OCI-LY7 (cell line): Measurements from ENCODE around the gene IQCC. TPM values are rescaled to one million over a fixed set of nuclear protein-coding genes. Genes with fewer than 3 reads are reported as not detected.
A peak's percentile ranks its signal among the peaks of the same experiment; 100 is the strongest.

Experiments
- BruUV-seq: library from RNA; stranded (reverse); fragments of 400-500 nt; replicated peaks from 2 replicates; lab custom pipeline; 2021; lab: Mats Ljungman, UMichigan
- CTCF ChIA-PET: fragments of 300-600 bp; sonication (Branson Sonifier 250); formaldehyde crosslinking; loops from one replicate; lab custom pipeline; 2022; ENCODE audit warnings: antibody characterized with exemption; ENCODE audit not compliant: unreplicated experiment; lab: Charles Lee
- POLR2A ChIA-PET: fragments of 300-600 bp; sonication (Branson Sonifier 250); formaldehyde crosslinking; loops from one replicate; lab custom pipeline; 2022; ENCODE audit warnings: antibody characterized with exemption; lab: Charles Lee
- DNase-seq: peaks from one replicate; pipeline ENCODE4 v3.0.0-alpha.2; 2015; ENCODE audit warnings: low spot score
- H2AFZ ChIP-seq: fragments of 200-600 bp; sonication (generic), shearing (Covaris generic); 2 replicates; pipeline ENCODE4 v1.6.1; 2014; ENCODE audit warnings: mild to moderate bottlenecking, antibody characterized with exemption, low read length, moderate library complexity
- H3K27ac ChIP-seq: fragments of 200-600 bp; sonication (generic); 2 replicates; pipeline ENCODE4 v1.5.1; 2014; ENCODE audit warnings: mixed run types, low read depth, mild to moderate bottlenecking, moderate library complexity, low read length, inconsistent platforms; ENCODE audit not compliant: poor library complexity, severe bottlenecking
- H3K36me3 ChIP-seq: fragments of 200-600 bp; sonication (generic); 2 replicates; pipeline ENCODE4 v1.6.1; 2014; ENCODE audit warnings: mild to moderate bottlenecking, antibody characterized with exemption, low read length, moderate library complexity, mixed read lengths; ENCODE audit not compliant: insufficient read depth
- H3K4me1 ChIP-seq: fragments of 200-600 bp; sonication (generic); 2 replicates; pipeline ENCODE4 v1.5.1; 2014; ENCODE audit warnings: mild to moderate bottlenecking, low read length; ENCODE audit not compliant: insufficient read depth, poor library complexity, severe bottlenecking
- H3K4me2 ChIP-seq: fragments of 200-600 bp; sonication (generic); 2 replicates; pipeline ENCODE4 v1.6.1; 2014; ENCODE audit warnings: mild to moderate bottlenecking, low read length
- H3K4me3 ChIP-seq: fragments of 200-600 bp; sonication (generic); 2 replicates; pipeline ENCODE4 v1.5.1; 2014; ENCODE audit warnings: mild to moderate bottlenecking, low read depth, low read length; ENCODE audit not compliant: poor library complexity, severe bottlenecking
- H3K79me2 ChIP-seq: fragments of 200-600 bp; sonication (generic); 2 replicates; pipeline ENCODE4 v1.6.1; 2016; ENCODE audit warnings: low read depth, mild to moderate bottlenecking, low read length, moderate library complexity, mixed read lengths; ENCODE audit not compliant: insufficient read depth
- H3K9me2 ChIP-seq: fragments of 200-600 bp; sonication (generic); 2 replicates; pipeline ENCODE4 v1.6.1; 2016; ENCODE audit warnings: mild to moderate bottlenecking, low read length, mixed read lengths; ENCODE audit not compliant: insufficient read depth
- H3K9me3 ChIP-seq: fragments of 200-600 bp; sonication (generic); 2 replicates; pipeline ENCODE4 v1.6.1; 2014; ENCODE audit warnings: mild to moderate bottlenecking, mixed run types, low read length, mixed read lengths
- H4K20me1 ChIP-seq: fragments of 200-600 bp; sonication (generic); 2 replicates; pipeline ENCODE4 v1.6.1; 2014; ENCODE audit warnings: mild to moderate bottlenecking, antibody characterized with exemption, low read length, moderate library complexity, mixed read lengths; ENCODE audit not compliant: insufficient read depth
- EZH2phosphoT487 ChIP-seq: fragments of 200-600 bp; sonication (generic); IDR thresholded peaks from 2 replicates; pipeline ENCODE4 v1.6.1; 2018; ENCODE audit warnings: low read depth, borderline replicate concordance, mild to moderate bottlenecking, mixed run types, antibody characterized with exemption, low read length, moderate library complexity, mixed read lengths
- intact Hi-C: fragments of 100-400 bp; cut with micrococcal nuclease; formaldehyde crosslinking; loops from one replicate; pipeline ENCODE4 v1.10.0; 2022; ENCODE audit not compliant: unreplicated experiment
- total RNA-seq, 2 experiments: library from RNA; depleted of rRNA in 1 of 2; stranded (reverse); fragments of >200 nt in 1 of 2; shearing (Covaris generic) in 1 of 2; gene quantifications; 2 replicates each; pipeline ENCODE4 v1.2.3, GENCODE V29; 2014 to 2022
- TF ChIP-seq, protein P1 (sequence below): fragments of 200-600 bp; sonication (generic); conservative IDR thresholded peaks from 2 replicates; pipeline ENCODE4 v1.5.1; 2014; ENCODE audit warnings: mild to moderate bottlenecking, antibody characterized with exemption, low read length, moderate library complexity, mixed read lengths

Gene IQCC
- total RNA-seq, 2 experiments from 2014 or later, result 8.0 to 14.5 TPM

DNA sequence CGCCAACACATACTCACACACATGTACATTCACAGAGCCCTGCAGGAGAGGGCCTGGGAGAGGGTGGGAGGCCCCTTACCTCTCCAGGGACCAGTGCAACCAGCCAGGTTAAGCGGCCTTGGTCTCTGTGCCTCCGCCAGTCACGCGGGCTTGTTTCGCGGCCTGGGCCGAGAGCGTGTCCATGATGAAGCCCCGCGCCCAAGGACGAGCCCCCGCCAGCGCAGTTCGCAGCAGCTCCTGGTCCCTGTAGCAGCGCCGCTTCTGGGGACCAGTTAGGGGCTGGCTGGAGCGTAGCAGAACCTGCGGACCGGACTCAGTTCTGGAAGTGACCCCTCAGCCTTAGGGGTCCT lies 34.3 kb downstream of the IQCC start:
- Histone ChIP-seq H3K4me2 (peak overlapping the region; percentile 74), H3K9me3 (no peaks in the 10 kb centered on the region), H2AFZ (peak overlapping the region; percentile 86; the same call in 1 of the 2 replicates), H4K20me1 (no peaks in the 10 kb centered on the region), H3K79me2 (no peaks in the 10 kb centered on the region), H3K4me1 (peaks cover 35% of the 10 kb centered on the region), H3K4me3 (no peak overlapping the region), H3K9me2 (no peaks in the 10 kb centered on the region), H3K27ac (no peak overlapping the region), H3K36me3 (peaks cover 4% of the 10 kb centered on the region; the same call in 1 of the 2 replicates)
- DNase-seq, result no peak
- TF ChIP-seq EZH2phosphoT487, result no peak
- TF ChIP-seq, protein P1, sequence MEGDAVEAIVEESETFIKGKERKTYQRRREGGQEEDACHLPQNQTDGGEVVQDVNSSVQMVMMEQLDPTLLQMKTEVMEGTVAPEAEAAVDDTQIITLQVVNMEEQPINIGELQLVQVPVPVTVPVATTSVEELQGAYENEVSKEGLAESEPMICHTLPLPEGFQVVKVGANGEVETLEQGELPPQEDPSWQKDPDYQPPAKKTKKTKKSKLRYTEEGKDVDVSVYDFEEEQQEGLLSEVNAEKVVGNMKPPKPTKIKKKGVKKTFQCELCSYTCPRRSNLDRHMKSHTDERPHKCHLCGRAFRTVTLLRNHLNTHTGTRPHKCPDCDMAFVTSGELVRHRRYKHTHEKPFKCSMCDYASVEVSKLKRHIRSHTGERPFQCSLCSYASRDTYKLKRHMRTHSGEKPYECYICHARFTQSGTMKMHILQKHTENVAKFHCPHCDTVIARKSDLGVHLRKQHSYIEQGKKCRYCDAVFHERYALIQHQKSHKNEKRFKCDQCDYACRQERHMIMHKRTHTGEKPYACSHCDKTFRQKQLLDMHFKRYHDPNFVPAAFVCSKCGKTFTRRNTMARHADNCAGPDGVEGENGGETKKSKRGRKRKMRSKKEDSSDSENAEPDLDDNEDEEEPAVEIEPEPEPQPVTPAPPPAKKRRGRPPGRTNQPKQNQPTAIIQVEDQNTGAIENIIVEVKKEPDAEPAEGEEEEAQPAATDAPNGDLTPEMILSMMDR, result no peak
- intact Hi-C loops, result no loop called here
- BruUV-seq, result no TSS peak
- POLR2A ChIA-PET, result interaction anchor here (0.9 to 2.0 kb wide), 2 partner anchors 11 to 16 kb away, joined by 4 to 7 read pairs; partner anchors contain the start of gene LCK
- CTCF ChIA-PET, result no interaction called here

DNA sequence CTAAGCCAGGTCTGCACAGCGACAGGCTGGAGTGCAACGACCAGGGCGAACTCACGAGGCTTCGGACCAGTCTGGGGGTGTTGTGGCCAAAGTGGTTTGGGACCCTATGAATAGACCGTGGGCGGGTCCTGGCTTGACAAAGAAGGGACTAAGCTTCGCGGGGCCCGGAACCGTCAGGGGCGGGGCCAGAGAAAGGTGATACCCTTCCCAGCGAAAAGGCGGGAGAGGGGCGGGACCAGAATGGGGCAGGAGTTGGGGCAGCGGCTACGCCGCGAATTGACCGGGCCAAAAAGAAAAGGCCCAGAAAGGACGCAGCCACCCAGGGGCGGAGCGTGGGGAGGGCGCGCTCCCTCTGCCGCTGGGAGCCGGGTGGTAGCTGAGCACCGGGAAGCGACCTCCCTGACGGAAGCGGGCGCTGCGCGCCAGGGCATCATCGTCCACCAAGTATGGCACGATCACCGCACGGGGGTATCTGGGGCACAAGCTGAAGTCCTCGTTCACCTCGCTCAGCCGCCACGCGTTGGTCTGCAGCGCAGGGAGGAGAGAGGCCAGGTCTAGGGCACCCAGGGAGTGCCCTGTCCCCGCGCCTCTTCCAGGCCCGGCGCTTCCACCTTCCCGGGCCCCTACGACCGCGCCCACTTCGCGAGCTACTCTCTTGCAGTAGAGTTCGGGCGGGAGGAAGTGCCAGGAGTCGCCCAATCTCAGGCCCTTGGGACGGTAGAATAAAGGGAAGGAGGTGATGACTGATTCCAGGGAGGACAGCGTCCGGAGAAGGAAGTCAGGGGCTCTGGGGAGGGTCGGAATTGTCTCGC lies 34.9 kb downstream of the IQCC start:
- TF ChIP-seq, protein P1, result peak; percentile 52; the same call in 1 of the 2 replicates
- TF ChIP-seq EZH2phosphoT487, result no peak
- Histone ChIP-seq H3K9me3 (no peaks in the 10 kb centered on the region), H3K4me1 (peaks cover 36% of the 10 kb centered on the region), H3K27ac (no peak overlapping the region), H3K9me2 (no peaks in the 10 kb centered on the region), H4K20me1 (no peaks in the 10 kb centered on the region), H2AFZ (peak overlapping the region; percentile 86), H3K4me2 (peak overlapping the region; percentile 74), H3K4me3 (peak overlapping the region; percentile 59), H3K36me3 (peaks cover 4% of the 10 kb centered on the region; the same call in 1 of the 2 replicates), H3K79me2 (no peaks in the 10 kb centered on the region)
- ChIA-PET CTCF (interaction anchor here (0.6 to 1.2 kb wide), 2 partner anchors 9 to 39 kb away, joined by 3 to 6 read pairs; no protein-coding TSS in a partner anchor), POLR2A (interaction anchor here (0.9 to 2.0 kb wide), 3 partner anchors 11 to 16 kb away, joined by 4 to 7 read pairs (median 5); partner anchors contain the start of gene LCK)
- intact Hi-C loops, result no loop called here
- DNase-seq, result peak; percentile 41
- no TSS peak for BruUV-seq
